HepG2 (cell line): ENCODE measurements around the gene KRTAP3-1. TPM values are rescaled to one million over a fixed set of nuclear protein-coding genes. Genes with fewer than 3 reads are reported as not detected.

Source experiments
- ATAC-seq: fragments of 200-7000 bp; cut with Tn5 transposase; 3 replicates; pipeline ENCODE4 v1.9.1; 2020; ENCODE audit warnings: mild to moderate bottlenecking, moderate library complexity
- BruUV-seq: library from RNA; stranded (reverse); fragments of 400-500 nt; replicated peaks from 2 replicates; lab custom pipeline; 2021; lab: Mats Ljungman, UMichigan
- CTCF ChIA-PET: fragments of 300-600 bp; formaldehyde crosslinking; extraction: SDS; loops from one replicate; lab custom pipeline; 2021; ENCODE audit warnings: low total read pairs, inconsistent platforms, low intra/inter-chr PET ratio; lab: Yijun Ruan, JAX
- POLR2A ChIA-PET: fragments of 350-600 bp; sonication (Branson Sonifier 250); formaldehyde crosslinking; loops from one replicate; lab custom pipeline; 2020; ENCODE audit warnings: antibody characterized with exemption, inconsistent platforms; lab: Yijun Ruan, JAX
- DNase-seq: peaks from one replicate; pipeline ENCODE4 v3.0.0-alpha.2; 2015; ENCODE audit warnings: low spot score
- FAIRE-seq: peaks from 3 replicates; lab custom pipeline; 2011; peaks lifted over from hg19 to GRCh38; lab: Jason Lieb, UNC
- H2AFZ ChIP-seq: one replicate; pipeline ENCODE4 v1.6.1; 2011; ENCODE audit warnings: low read length, inconsistent platforms
- H3K27ac ChIP-seq: fragments of 300-600 bp; 3 replicates; pipeline ENCODE4 v1.8.0; 2011; ENCODE audit warnings: mixed run types, mild to moderate bottlenecking, mixed read lengths, low read length, inconsistent platforms; ENCODE audit not compliant: insufficient read depth; ENCODE audit errors: extremely low read length
- H3K27me3 ChIP-seq, 2 experiments: fragments of 200-600 bp in 1 of 2; 2 replicates in 1 of 2; 3 replicates in 1 of 2; pipeline versions ENCODE4 v1.6.0 to v1.8.0; 2011; ENCODE audit warnings: low read length in 2 of 2, mild to moderate bottlenecking in 2 of 2, moderate library complexity in 2 of 2, inconsistent platforms in 1 of 2; ENCODE audit not compliant: insufficient read depth in 2 of 2, control insufficient read depth in 1 of 2
- H3K36me3 ChIP-seq, 2 experiments: fragments of 200-600 bp in 1 of 2; replicated peaks in 1 of 2; 2 replicates in 1 of 2; 3 replicates in 1 of 2; pipeline versions ENCODE4 v1.5.1 to v1.8.0; 2011; ENCODE audit warnings: low read length in 2 of 2, inconsistent platforms in 1 of 2; ENCODE audit not compliant: insufficient read depth in 2 of 2, control insufficient read depth in 1 of 2
- H3K4me1 ChIP-seq: 2 replicates; pipeline ENCODE4 v1.5.1; 2012; ENCODE audit warnings: low read length, inconsistent platforms; ENCODE audit not compliant: insufficient read depth
- H3K4me2 ChIP-seq: 2 replicates; pipeline ENCODE4 v1.6.0; 2011; ENCODE audit warnings: low read depth, low read length, inconsistent platforms
- H3K4me3 ChIP-seq, 3 experiments: fragments of 200-600 bp in 1 of 3; sonication (generic), shearing (Covaris generic) in 1 of 3; replicated peaks in 1 of 3; 2 replicates each; pipeline ENCODE4 v1.5.1; 2011 to 2016; ENCODE audit warnings: low read length in 3 of 3, inconsistent platforms in 2 of 3, low read depth in 2 of 3, mild to moderate bottlenecking in 2 of 3, control low read depth in 1 of 3, mixed read lengths in 1 of 3; ENCODE audit not compliant: insufficient read depth in 1 of 3
- H3K79me2 ChIP-seq: one replicate; pipeline ENCODE4 v1.6.1; 2011; ENCODE audit warnings: low read length, inconsistent platforms; ENCODE audit not compliant: insufficient read depth
- H3K9ac ChIP-seq: 2 replicates; pipeline ENCODE4 v1.6.0; 2011; ENCODE audit warnings: mild to moderate bottlenecking, low read depth, low read length, inconsistent platforms; ENCODE audit not compliant: insufficient read depth
- H3K9me3 ChIP-seq: 2 replicates; pipeline ENCODE4 v1.5.1; 2012; ENCODE audit warnings: mild to moderate bottlenecking, low read length
- H4K20me1 ChIP-seq: 2 replicates; pipeline ENCODE4 v1.6.0; 2011; ENCODE audit warnings: inconsistent platforms, mild to moderate bottlenecking, low read length, moderate library complexity; ENCODE audit not compliant: insufficient read depth
- FOXP1 ChIP-seq, 2 experiments: fragments of 450-650 bp in 1 of 2; IDR thresholded peaks; 2 replicates each; pipeline ENCODE4 v1.6.1; 2017 to 2018; ENCODE audit warnings: antibody characterized with exemption in 1 of 2
- KDM1A ChIP-seq: IDR thresholded peaks from 2 replicates; pipeline ENCODE4 v1.6.1; 2016; ENCODE audit warnings: missing compliant biosample characterization
- KDM4B ChIP-seq: sonication (generic); formaldehyde crosslinking; IDR thresholded peaks from 2 replicates; pipeline ENCODE4 v1.4.0; 2020; ENCODE audit warnings: missing genetic modification reagents
- KLF15 ChIP-seq: sonication (generic); formaldehyde crosslinking; IDR thresholded peaks from 2 replicates; pipeline ENCODE4 v1.8.1; 2023; ENCODE audit warnings: borderline replicate concordance, mild to moderate bottlenecking, inconsistent platforms, missing genetic modification reagents, mixed read lengths
- RBM39 ChIP-seq: fragments of 200-400 bp; formaldehyde crosslinking; IDR thresholded peaks from one replicate; pipeline ENCODE4 v1.6.1; 2018; ENCODE audit warnings: antibody characterized with exemption, mild to moderate bottlenecking, low read depth, low read length; ENCODE audit not compliant: poor library complexity, severe bottlenecking
- RFXANK ChIP-seq: IDR thresholded peaks from 2 replicates; pipeline ENCODE4 v1.6.1; 2016
- SMYD3 ChIP-seq: sonication (generic); formaldehyde crosslinking; IDR thresholded peaks from 2 replicates; pipeline ENCODE4 v1.8.1; 2023; ENCODE audit warnings: mild to moderate bottlenecking, missing genetic modification reagents
- ZBTB46 ChIP-seq: sonication (generic); formaldehyde crosslinking; IDR thresholded peaks from 2 replicates; pipeline ENCODE4 v1.4.0; 2020; ENCODE audit warnings: mild to moderate bottlenecking, missing genetic modification reagents, borderline replicate concordance
- ZNF180 ChIP-seq: sonication (generic); formaldehyde crosslinking; IDR thresholded peaks from 2 replicates; pipeline ENCODE4 v1.4.0; 2020; ENCODE audit warnings: low read depth, missing genetic modification reagents, borderline replicate concordance
- ZNF264 ChIP-seq: sonication (generic); formaldehyde crosslinking; IDR thresholded peaks from 2 replicates; pipeline ENCODE4 v1.4.0; 2020; ENCODE audit warnings: missing genetic modification reagents
- ZNF552 ChIP-seq: sonication (generic); formaldehyde crosslinking; IDR thresholded peaks from 2 replicates; pipeline ENCODE4 v1.9.0; 2022; ENCODE audit warnings: missing genetic modification reagents, mild to moderate bottlenecking, borderline replicate concordance
- ZNF747 ChIP-seq: sonication (generic); formaldehyde crosslinking; IDR thresholded peaks from 2 replicates; pipeline ENCODE4 v1.8.1; 2023; ENCODE audit warnings: missing genetic modification reagents, mild to moderate bottlenecking, borderline replicate concordance
- WGBS: methylation state at CpG from one replicate; pipeline ENCODE4 v1.1.6; 2017; ENCODE audit warnings: low lambda C conversion rate; 5-methylcytosine and 5-hydroxymethylcytosine counted together
- in situ Hi-C: cut with HindIII; loops from 2 replicates; pipeline ENCODE4 v1.10.0; 2017; ENCODE audit warnings: low pct_unique_long_range_greater_than_20kb; ENCODE audit not compliant: extremely low pct_ligation_motif_present
- intact Hi-C: fragments of 100-400 bp; cut with micrococcal nuclease; formaldehyde crosslinking; loops from one replicate; pipeline ENCODE4 v1.10.0; 2022; ENCODE audit not compliant: unreplicated experiment
- polyA plus RNA-seq, 8 experiments: library from polyadenylated mRNA; depleted of rRNA in 3 of 8; stranded (reverse) in 7 of 8; unstranded in 1 of 8; fragments of >200 nt; fragmentation: Illumina TruSeq in 4 of 8; extraction: Trizol in 4 of 8; gene quantifications; 2 replicates each; pipeline versions ENCODE4 v1.2.1 to v1.2.3, GENCODE V29; 2011 to 2016; ENCODE audit warnings: low read depth in 4 of 8, missing spikeins in 1 of 8, mixed read lengths in 1 of 8; ENCODE audit not compliant: insufficient read depth in 1 of 8
- total RNA-seq, 5 experiments: library from RNA; depleted of rRNA; stranded (reverse); fragments of >200 nt; fragmentation: Illumina TruSeq; extraction: Trizol; gene quantifications; 2 replicates each; pipeline ENCODE4 v1.2.3, GENCODE V29; 2016; ENCODE audit warnings: low read depth in 1 of 5
- TF ChIP-seq, protein P1 (sequence below): IDR thresholded peaks from 2 replicates; pipeline ENCODE4 v1.6.1; 2016; ENCODE audit warnings: missing compliant biosample characterization, missing genetic modification reagents, borderline replicate concordance

The KRTAP3-1 gene
- total and polyA plus RNA-seq, 2 of the 13 experiments (the other 11 are each of a cell fraction or from before 2014, with no cell fraction given): 0.29 to 3.7 TPM

DNA sequence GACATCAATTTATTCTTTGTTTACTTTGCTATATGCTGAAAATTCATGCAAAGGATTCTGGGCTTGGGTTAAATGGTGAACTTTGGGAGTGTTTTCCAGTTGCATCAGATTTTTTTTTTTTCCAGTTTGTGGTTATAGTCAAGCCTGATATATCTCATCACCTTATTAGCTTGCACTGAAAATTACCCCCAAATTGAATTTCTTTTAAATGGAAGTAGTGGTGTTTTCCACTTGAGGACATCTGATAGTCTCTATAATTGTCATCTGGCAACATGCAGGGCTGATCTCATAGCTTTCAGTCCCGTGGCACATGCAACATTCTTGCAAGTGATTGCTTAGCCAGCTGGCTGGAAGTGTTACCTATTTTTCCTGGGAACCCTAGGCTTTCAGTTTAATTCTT, 4.7 kb upstream of the KRTAP3-1 start:
- FAIRE-seq (no peak), ATAC-seq (no peak), DNase-seq (no peak)
- H3K9ac ChIP-seq: no peak overlapping the region
- no peak overlapping the region for H2AFZ ChIP-seq
- H3K27me3 ChIP-seq: no peaks in the 10 kb centered on the region
- no peak overlapping the region for H3K4me3 ChIP-seq
- H3K9me3 ChIP-seq: no peaks in the 10 kb centered on the region
- BruUV-seq: no TSS peak
- TF ChIP-seq RBM39 (no peak), SMYD3 (CRISPR knock-in tag) (no peak), ZNF180 (CRISPR knock-in tag) (no peak), ZNF552 (CRISPR knock-in tag) (no peak), KLF15 (CRISPR knock-in tag) (no peak), RFXANK (CRISPR knock-in tag) (no peak), KDM4B (CRISPR knock-in tag) (no peak), ZNF747 (CRISPR knock-in tag) (no peak), ZBTB46 (CRISPR knock-in tag) (no peak), FOXP1 (IDR thresholded peaks at IDR 0.05) (no peak), FOXP1 (CRISPR knock-in tag; IDR thresholded peaks at IDR 0.05) (no peak), KDM1A (no peak), ZNF264 (no peak)
- TF ChIP-seq, protein P1, sequence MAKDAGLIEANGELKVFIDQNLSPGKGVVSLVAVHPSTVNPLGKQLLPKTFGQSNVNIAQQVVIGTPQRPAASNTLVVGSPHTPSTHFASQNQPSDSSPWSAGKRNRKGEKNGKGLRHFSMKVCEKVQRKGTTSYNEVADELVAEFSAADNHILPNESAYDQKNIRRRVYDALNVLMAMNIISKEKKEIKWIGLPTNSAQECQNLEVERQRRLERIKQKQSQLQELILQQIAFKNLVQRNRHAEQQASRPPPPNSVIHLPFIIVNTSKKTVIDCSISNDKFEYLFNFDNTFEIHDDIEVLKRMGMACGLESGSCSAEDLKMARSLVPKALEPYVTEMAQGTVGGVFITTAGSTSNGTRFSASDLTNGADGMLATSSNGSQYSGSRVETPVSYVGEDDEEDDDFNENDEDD (CRISPR knock-in tag): no peak
- no peak overlapping the region for H3K27ac ChIP-seq
- 67% methylated on average over 1 of the region's 1 CpG for WGBS
- in situ Hi-C loops (no loop called here), intact Hi-C loops (no loop called here)
- no peaks in the 10 kb centered on the region for H3K36me3 ChIP-seq
- peaks cover 64% of the 10 kb centered on the region for H3K4me1 ChIP-seq
- H3K79me2 ChIP-seq: no peaks in the 10 kb centered on the region
- POLR2A ChIA-PET: interaction anchor here (1.0 kb wide), 1 partner anchor 460 kb away, joined by 3 read pairs; no protein-coding TSS in a partner anchor
- CTCF ChIA-PET: no interaction called here
- H3K4me2 ChIP-seq: no peak overlapping the region
- H4K20me1 ChIP-seq: no peaks in the 10 kb centered on the region
